ENCODE data around the gene ESRRB.

DNA sequence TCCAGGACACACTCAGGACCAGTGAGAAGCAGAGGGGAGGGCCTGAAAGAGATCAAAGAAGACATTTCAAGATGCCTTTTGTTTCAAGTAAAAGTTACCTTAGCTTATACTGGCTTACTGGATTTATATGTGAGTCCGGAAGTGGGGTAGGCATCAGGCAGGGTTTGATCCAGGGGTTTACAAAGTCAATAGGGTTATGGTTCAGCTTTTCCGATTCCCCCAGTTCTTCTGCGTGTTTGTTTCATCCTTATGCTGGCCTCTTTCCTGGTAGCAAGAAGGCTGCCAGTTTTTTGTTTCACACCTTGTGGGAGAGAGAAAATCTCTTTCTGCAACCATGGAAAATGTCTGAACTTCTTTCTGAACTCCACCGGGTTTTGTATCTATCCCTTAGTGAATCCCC, 126.3 kb downstream of the ESRRB start:
- TF ChIP-seq, protein P1, sequence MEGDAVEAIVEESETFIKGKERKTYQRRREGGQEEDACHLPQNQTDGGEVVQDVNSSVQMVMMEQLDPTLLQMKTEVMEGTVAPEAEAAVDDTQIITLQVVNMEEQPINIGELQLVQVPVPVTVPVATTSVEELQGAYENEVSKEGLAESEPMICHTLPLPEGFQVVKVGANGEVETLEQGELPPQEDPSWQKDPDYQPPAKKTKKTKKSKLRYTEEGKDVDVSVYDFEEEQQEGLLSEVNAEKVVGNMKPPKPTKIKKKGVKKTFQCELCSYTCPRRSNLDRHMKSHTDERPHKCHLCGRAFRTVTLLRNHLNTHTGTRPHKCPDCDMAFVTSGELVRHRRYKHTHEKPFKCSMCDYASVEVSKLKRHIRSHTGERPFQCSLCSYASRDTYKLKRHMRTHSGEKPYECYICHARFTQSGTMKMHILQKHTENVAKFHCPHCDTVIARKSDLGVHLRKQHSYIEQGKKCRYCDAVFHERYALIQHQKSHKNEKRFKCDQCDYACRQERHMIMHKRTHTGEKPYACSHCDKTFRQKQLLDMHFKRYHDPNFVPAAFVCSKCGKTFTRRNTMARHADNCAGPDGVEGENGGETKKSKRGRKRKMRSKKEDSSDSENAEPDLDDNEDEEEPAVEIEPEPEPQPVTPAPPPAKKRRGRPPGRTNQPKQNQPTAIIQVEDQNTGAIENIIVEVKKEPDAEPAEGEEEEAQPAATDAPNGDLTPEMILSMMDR (IDR thresholded peaks at IDR 0.05), result no peak
- TF ChIP-seq POLR2AphosphoS5 (IDR thresholded peaks at IDR 0.05), result no peak
- no peak for TF ChIP-seq POLR2A (IDR thresholded peaks at IDR 0.05)
- no peak for TF ChIP-seq EP300 (IDR thresholded peaks at IDR 0.05)

Measured in gastroesophageal sphincter (tissue), 3 donors.